Ovary (tissue), 3 donors: ENCODE measurements around the gene RPTOR.

Source experiments
- POLR2A ChIP-seq: fragments of 450-650 bp; IDR thresholded peaks from one replicate; pipeline ENCODE4 v1.6.1; 2017; ENCODE audit warnings: antibody characterized with exemption, mild to moderate bottlenecking, moderate library complexity
- TF ChIP-seq, protein P1 (sequence below), 3 donors: fragments of 450-650 bp in 2 of 3; fragments of 200-600 bp in 1 of 3; IDR thresholded peaks; one replicate each; pipeline versions ENCODE4 v1.5.1 to v1.8.0; 2016 to 2022; ENCODE audit warnings: antibody characterized with exemption in 3 of 3, mild to moderate bottlenecking in 1 of 3
- donor health status: DM: no; HTN: no; CAD: no.

DNA sequence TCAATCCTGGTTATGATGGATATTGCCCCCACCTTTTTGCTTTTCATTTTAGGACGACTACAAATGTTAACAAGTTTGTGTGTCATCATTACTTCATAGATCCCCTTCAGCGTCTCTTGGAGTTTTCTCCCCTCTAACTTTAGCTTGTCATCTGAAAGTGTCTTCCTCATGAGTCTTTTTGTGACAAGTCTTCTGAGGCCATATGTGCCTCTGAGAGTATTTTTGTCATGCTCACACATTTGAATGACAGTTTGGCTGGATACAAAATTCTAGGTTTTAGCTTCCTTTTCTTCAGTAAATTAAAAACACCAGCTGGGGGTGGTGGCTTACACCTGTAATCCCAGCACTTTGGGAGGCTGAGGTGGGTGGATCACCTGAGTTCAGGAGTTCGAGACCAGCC is 243.2 kb downstream of the RPTOR start:
- TF ChIP-seq, protein P1, sequence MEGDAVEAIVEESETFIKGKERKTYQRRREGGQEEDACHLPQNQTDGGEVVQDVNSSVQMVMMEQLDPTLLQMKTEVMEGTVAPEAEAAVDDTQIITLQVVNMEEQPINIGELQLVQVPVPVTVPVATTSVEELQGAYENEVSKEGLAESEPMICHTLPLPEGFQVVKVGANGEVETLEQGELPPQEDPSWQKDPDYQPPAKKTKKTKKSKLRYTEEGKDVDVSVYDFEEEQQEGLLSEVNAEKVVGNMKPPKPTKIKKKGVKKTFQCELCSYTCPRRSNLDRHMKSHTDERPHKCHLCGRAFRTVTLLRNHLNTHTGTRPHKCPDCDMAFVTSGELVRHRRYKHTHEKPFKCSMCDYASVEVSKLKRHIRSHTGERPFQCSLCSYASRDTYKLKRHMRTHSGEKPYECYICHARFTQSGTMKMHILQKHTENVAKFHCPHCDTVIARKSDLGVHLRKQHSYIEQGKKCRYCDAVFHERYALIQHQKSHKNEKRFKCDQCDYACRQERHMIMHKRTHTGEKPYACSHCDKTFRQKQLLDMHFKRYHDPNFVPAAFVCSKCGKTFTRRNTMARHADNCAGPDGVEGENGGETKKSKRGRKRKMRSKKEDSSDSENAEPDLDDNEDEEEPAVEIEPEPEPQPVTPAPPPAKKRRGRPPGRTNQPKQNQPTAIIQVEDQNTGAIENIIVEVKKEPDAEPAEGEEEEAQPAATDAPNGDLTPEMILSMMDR (IDR thresholded peaks at IDR 0.05): no peak
- TF ChIP-seq POLR2A: no peak
